Dendritic cell treated with granulocyte-macrophage colony-stimulating factor and Interleukin-4, amounts not matched to agents 40 ng/mL and 50 ng/mL, for 4 days (primary cell): ENCODE data around the gene CNTNAP2.
"Not testable (repeated sequence)": the region's sequence is repeated elsewhere in the genome, so short reads cannot be mapped to it uniquely, and the experiment has no call there.

Experiments
- H3K27ac Mint-ChIP-seq: one replicate; pipeline ENCODE4 v1.8.0; 2022; ENCODE audit warnings: mild to moderate bottlenecking, mixed read lengths
- H3K27me3 Mint-ChIP-seq: one replicate; pipeline ENCODE4 v1.8.0; 2022; ENCODE audit warnings: mild to moderate bottlenecking, mixed read lengths
- H3K36me3 Mint-ChIP-seq: one replicate; pipeline ENCODE4 v1.8.0; 2022; ENCODE audit warnings: low read depth, mixed read lengths
- H3K4me1 Mint-ChIP-seq: one replicate; pipeline ENCODE4 v1.8.0; 2022; ENCODE audit warnings: low read depth, mixed read lengths
- H3K4me3 Mint-ChIP-seq: one replicate; pipeline ENCODE4 v1.8.0; 2022; ENCODE audit warnings: mild to moderate bottlenecking, moderate library complexity, mixed read lengths
- H3K9me3 Mint-ChIP-seq: one replicate; pipeline ENCODE4 v1.8.0; 2022; ENCODE audit warnings: mixed read lengths
- intact Hi-C: fragments of 100-400 bp; cut with micrococcal nuclease; formaldehyde crosslinking; loops from one replicate; pipeline ENCODE4 v1.15.0; 2022

CNTNAP2 gene

DNA sequence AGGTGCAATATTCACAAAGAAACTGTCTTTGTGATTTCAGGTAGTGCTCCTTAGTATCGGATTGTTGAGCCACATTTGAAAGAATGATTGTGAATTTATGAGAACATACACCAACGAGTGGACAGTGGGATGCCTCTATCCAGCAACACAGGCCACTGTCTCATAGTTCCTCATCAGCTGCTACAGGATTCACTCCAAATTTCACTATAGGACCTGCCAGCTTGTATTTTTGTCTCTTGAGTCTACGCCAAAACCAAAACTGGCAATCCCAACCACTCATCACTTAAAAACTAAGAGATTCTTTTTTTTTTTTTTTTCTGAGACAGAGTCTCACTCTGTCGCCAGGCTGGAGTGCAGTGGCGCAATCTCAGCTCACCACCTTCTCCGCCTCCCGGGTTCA, 964.5 kb downstream of the CNTNAP2 start:
- H3K4me3 Mint-ChIP-seq = no peak overlapping the region
- no peaks in the 10 kb centered on the region for H3K4me1 Mint-ChIP-seq
- intact Hi-C loops = no loop called here
- no peaks in the 10 kb centered on the region for H3K36me3 Mint-ChIP-seq
- H3K27ac Mint-ChIP-seq = no peak overlapping the region
- peaks cover 18% of the 10 kb centered on the region for H3K9me3 Mint-ChIP-seq
- no peaks in the 10 kb centered on the region for H3K27me3 Mint-ChIP-seq

DNA sequence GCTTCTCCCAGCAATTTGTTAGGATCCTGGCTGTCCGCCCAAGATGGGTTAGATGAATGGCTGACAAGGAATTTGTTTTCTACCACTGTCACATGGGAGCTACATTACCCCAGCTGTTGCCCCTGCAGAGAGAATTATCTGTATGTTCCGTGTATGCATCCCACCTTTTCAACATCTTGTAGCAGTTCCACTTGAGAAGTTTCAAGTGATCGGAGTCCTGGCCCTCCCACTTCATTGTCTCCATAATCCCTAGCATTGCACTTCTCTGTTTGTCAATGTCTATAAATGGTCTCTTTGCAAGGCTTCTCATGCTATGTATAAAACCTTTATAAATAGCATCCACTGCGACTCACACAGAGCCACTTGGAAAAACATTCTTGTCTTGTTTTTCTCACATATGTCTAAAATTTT, 972.5 kb downstream of the CNTNAP2 start:
- Mint-ChIP-seq H3K4me3 (no peak overlapping the region), H3K9me3 (no peaks in the 10 kb centered on the region), H3K36me3 (no peaks in the 10 kb centered on the region), H3K27me3 (no peaks in the 10 kb centered on the region), H3K4me1 (no peaks in the 10 kb centered on the region), H3K27ac (no peak overlapping the region)
- intact Hi-C loops = no loop called here

GRCh38 chr7:147089608-147090007, 973.0 kb downstream of the CNTNAP2 start:
- Mint-ChIP-seq H3K4me1 (no peaks in the 10 kb centered on the region), H3K9me3 (no peaks in the 10 kb centered on the region), H3K27me3 (no peaks in the 10 kb centered on the region), H3K27ac (no peak overlapping the region), H3K4me3 (no peak overlapping the region), H3K36me3 (no peaks in the 10 kb centered on the region)
- intact Hi-C loops = no loop called here

- Mint-ChIP-seq H3K27ac (no peak overlapping the region), H3K4me1 (no peaks in the 10 kb centered on the region), H3K9me3 (peaks cover 36% of the 10 kb centered on the region), H3K4me3 (no peak overlapping the region), H3K36me3 (no peaks in the 10 kb centered on the region), H3K27me3 (no peaks in the 10 kb centered on the region)
- intact Hi-C loops = no loop called here
These were observed 980.0 kb downstream of the CNTNAP2 start for GRCh38 chr7:147096629-147097028.

- Mint-ChIP-seq H3K4me3 (no peak overlapping the region), H3K36me3 (no peaks in the 10 kb centered on the region), H3K27ac (no peak overlapping the region), H3K4me1 (no peaks in the 10 kb centered on the region), H3K27me3 (no peaks in the 10 kb centered on the region), H3K9me3 (peaks cover 29% of the 10 kb centered on the region)
- intact Hi-C loops = no loop called here
These were observed 986.6 kb downstream of the CNTNAP2 start for GRCh38 chr7:147103224-147103623.

DNA sequence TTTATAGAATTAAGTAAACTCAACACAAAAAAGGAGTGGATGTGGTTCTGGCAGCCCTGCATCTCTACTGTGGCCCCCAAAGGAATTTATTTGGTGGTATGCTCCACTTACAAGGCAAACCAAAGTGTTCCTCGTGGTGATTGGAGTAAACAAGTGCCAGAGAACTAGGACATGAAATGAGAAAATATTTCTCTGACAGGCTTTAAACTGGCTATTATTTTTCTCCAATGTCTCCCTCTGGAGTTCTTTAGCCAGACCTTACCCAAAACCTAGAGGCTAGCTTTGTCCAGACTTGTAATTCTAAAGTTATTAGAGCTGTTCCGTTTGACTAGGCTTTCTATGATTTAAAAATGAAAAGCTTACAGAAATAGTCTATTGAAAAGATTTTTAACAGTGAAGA, 990.1 kb downstream of the CNTNAP2 start:
- Mint-ChIP-seq H3K4me1 (no peaks in the 10 kb centered on the region), H3K27ac (no peak overlapping the region), H3K36me3 (no peaks in the 10 kb centered on the region), H3K9me3 (peaks cover 27% of the 10 kb centered on the region), H3K27me3 (no peaks in the 10 kb centered on the region), H3K4me3 (no peak overlapping the region)
- intact Hi-C loops = no loop called here

- H3K4me3 Mint-ChIP-seq, H3K4me1 Mint-ChIP-seq, intact Hi-C loops, H3K27me3 Mint-ChIP-seq, H3K36me3 Mint-ChIP-seq, H3K27ac Mint-ChIP-seq: not testable (repeated sequence)
- H3K9me3 Mint-ChIP-seq = peaks cover 70% of the 10 kb centered on the region
These were observed 997.9 kb downstream of the CNTNAP2 start for GRCh38 chr7:147114525-147114924.

- Mint-ChIP-seq H3K9me3 (peaks cover 9% of the 10 kb centered on the region), H3K27ac (no peak overlapping the region), H3K36me3 (no peaks in the 10 kb centered on the region), H3K4me1 (no peaks in the 10 kb centered on the region), H3K4me3 (no peak overlapping the region), H3K27me3 (no peaks in the 10 kb centered on the region)
- intact Hi-C loops = no loop called here
These were observed 1019.8 kb downstream of the CNTNAP2 start for GRCh38 chr7:147136352-147136751.

DNA sequence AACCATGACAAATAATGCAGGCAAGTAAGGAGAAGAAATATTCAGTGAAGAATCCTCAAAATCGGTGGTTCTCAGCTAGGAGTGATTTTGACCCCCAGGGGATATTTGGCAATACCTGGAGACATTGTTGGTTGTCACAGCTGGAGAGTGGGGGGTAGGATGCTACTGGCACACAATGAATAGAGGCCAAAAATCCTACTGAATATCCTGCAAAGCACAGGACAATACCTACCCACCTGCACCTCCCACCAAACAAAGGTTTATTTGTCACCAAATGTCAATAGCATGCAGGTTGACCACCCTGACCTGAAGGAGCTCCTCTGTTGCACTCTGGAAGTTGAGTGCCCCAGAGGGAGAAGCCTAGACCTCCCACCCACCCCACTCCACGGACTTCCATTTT, 1028.6 kb downstream of the CNTNAP2 start:
- Mint-ChIP-seq H3K27me3 (no peaks in the 10 kb centered on the region), H3K36me3 (no peaks in the 10 kb centered on the region), H3K9me3 (peaks cover 29% of the 10 kb centered on the region), H3K4me3 (no peak overlapping the region), H3K4me1 (no peaks in the 10 kb centered on the region), H3K27ac (no peak overlapping the region)
- intact Hi-C loops = no loop called here

DNA sequence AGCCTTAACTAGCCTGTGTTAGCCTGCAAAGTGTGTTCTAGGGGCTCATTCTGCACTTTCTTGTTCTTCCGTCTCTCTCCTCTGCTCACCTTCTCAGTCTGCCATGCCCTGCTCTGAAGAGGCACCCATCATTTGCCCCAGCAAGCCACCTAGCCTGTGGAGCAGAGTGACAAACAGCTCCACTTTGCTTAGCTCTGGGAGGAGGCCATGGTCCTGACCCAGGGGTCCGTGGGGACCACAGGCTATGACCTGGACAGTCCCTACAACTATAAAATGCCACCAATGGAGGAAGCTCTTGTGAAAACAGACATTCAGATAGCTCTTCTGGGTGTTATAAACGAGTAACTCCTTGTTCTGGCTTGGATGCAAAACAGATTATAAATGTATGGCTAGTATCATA, 1029.6 kb downstream of the CNTNAP2 start:
- Mint-ChIP-seq H3K4me1 (no peaks in the 10 kb centered on the region), H3K27ac (no peak overlapping the region), H3K9me3 (peaks cover 28% of the 10 kb centered on the region), H3K27me3 (no peaks in the 10 kb centered on the region), H3K4me3 (no peak overlapping the region), H3K36me3 (no peaks in the 10 kb centered on the region)
- intact Hi-C loops = no loop called here

DNA sequence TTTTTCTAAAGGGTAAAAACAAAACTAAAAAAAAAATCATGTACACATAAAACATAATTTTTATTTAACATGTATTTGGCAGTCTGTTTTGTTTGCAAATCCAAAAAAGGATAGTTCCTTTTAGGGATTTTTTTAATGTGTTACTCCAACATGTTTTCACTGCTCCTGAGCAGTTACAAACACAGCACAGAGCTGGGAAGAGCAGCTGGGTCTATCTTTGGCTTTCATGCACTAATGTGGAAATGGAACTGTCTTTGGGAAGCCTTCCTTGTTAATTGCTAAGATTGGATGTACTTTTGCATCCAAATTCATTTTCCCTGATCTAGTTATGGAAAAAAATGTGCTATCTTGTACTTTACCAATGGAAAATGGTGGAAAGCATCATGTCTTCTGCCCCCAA, 1035.1 kb downstream of the CNTNAP2 start:
- Mint-ChIP-seq H3K27me3 (no peaks in the 10 kb centered on the region), H3K9me3 (peaks cover 26% of the 10 kb centered on the region), H3K36me3 (no peaks in the 10 kb centered on the region), H3K4me1 (no peaks in the 10 kb centered on the region), H3K4me3 (no peak overlapping the region), H3K27ac (no peak overlapping the region)
- intact Hi-C loops = no loop called here

DNA sequence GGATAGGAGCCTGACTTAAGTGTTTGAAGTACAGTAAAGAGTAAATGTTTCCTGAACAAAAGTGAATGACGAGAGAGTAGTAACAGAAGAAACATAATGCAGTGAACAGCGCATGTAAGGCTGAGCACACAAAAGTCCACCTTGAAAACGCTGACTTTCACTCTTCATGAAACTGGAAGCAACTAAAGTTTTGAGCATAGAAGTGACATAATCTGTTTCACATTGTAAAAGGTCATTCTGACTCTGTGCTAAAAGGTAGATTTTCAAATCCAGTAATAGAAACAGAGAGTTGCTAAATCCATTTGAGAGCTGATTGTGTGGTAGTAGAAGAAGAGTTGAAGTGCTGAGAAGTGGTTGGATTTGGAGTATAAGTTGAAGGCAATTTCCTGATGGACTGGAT, 1037.0 kb downstream of the CNTNAP2 start:
- no peak overlapping the region for H3K4me3 Mint-ChIP-seq

DNA sequence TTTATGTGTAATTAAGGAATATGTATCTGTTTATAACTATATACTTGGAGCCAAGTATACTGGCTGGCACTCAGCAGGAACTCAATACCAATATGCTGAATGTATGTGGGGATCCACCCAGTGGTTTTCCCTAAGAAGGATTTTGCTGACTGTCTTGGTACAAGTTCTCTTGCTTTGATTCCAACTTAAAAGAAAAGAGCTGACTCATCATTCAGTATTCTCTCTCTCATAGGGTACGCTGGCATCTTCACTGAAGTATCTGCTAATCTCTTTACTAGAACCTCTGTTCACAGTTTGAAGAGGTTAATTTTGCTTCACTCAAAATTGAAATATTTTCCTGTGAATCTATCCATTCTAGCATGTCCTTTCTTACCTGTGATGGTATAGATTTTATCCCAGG, 1044.8 kb downstream of the CNTNAP2 start:
- Mint-ChIP-seq H3K27me3 (no peaks in the 10 kb centered on the region), H3K27ac (no peak overlapping the region), H3K4me3 (no peak overlapping the region), H3K4me1 (no peaks in the 10 kb centered on the region), H3K36me3 (no peaks in the 10 kb centered on the region), H3K9me3 (peaks cover 12% of the 10 kb centered on the region)
- intact Hi-C loops = no loop called here

More for the DNA sequence above, 1037.0 kb downstream of the CNTNAP2 start:
- Mint-ChIP-seq H3K36me3 (no peaks in the 10 kb centered on the region), H3K9me3 (peaks cover 26% of the 10 kb centered on the region), H3K4me1 (no peaks in the 10 kb centered on the region), H3K27ac (no peak overlapping the region), H3K27me3 (no peaks in the 10 kb centered on the region)
- intact Hi-C loops = no loop called here

GRCh38 chr7:147170341-147171012, 1053.9 kb downstream of the CNTNAP2 start:
- Mint-ChIP-seq H3K27ac (no peak overlapping the region), H3K4me1 (no peaks in the 10 kb centered on the region), H3K4me3 (no peak overlapping the region), H3K9me3 (peaks cover 46% of the 10 kb centered on the region), H3K27me3 (no peaks in the 10 kb centered on the region), H3K36me3 (no peaks in the 10 kb centered on the region)
- intact Hi-C loops = no loop called here

GRCh38 chr7:147171013-147171391, 1054.4 kb downstream of the CNTNAP2 start:
- no peaks in the 10 kb centered on the region for H3K27me3 Mint-ChIP-seq
- no peak overlapping the region for H3K27ac Mint-ChIP-seq
- no peaks in the 10 kb centered on the region for H3K36me3 Mint-ChIP-seq
- intact Hi-C loops = no loop called here
- H3K4me3 Mint-ChIP-seq = no peak overlapping the region
- H3K9me3 Mint-ChIP-seq = peaks cover 41% of the 10 kb centered on the region
- no peaks in the 10 kb centered on the region for H3K4me1 Mint-ChIP-seq
